Cardiac muscle cell (in vitro differentiated cells and primary cell): ENCODE data around the gene ASAH2. TPM values are rescaled to one million over a fixed set of nuclear protein-coding genes. Genes with fewer than 3 reads are reported as not detected.
"Not testable (repeated sequence)": the region's sequence is repeated elsewhere in the genome, so short reads cannot be mapped to it uniquely, and the experiment has no call there.

ENCODE experiments used
- DNase-seq, 2 donors: peaks; one replicate each; pipeline versions ENCODE4 v3.0.0 to v3.0.0-alpha.2; 2010 to 2017; ENCODE audit warnings: low read depth in 1 of 2, low spot score in 1 of 2
- H3K27ac ChIP-seq: fragments of 200-600 bp; sonication (generic); 2 replicates; pipeline ENCODE4 v1.5.1; 2016
- H3K27me3 ChIP-seq: fragments of 200-600 bp; sonication (generic); 2 replicates; pipeline ENCODE4 v1.6.0; 2016; ENCODE audit warnings: control low read depth
- H3K36me3 ChIP-seq: fragments of 200-600 bp; sonication (generic); 2 replicates; pipeline ENCODE4 v1.5.1; 2016; ENCODE audit warnings: control low read depth
- H3K4me1 ChIP-seq: fragments of 200-600 bp; sonication (generic); 2 replicates; pipeline ENCODE4 v1.8.1; 2017; ENCODE audit warnings: low read depth, mild to moderate bottlenecking, mixed run types
- H3K4me3 ChIP-seq: fragments of 200-600 bp; sonication (generic); 2 replicates; pipeline ENCODE4 v1.5.1; 2016; ENCODE audit warnings: mild to moderate bottlenecking
- H3K9me3 ChIP-seq: fragments of 200-600 bp; sonication (generic); 2 replicates; pipeline ENCODE4 v1.5.1; 2017; ENCODE audit warnings: low read depth, mild to moderate bottlenecking, control low read depth
- polyA plus RNA-seq: library from polyadenylated mRNA; unstranded; fragments of >200 nt; fragmentation: Nextera tagmentation; extraction: Ambion mirVana; gene quantifications from 2 replicates; pipeline ENCODE4 v1.2.1, GENCODE V29; 2016
- total RNA-seq: library from RNA; depleted of rRNA; stranded (reverse); fragments of >200 nt; gene quantifications from 2 replicates; pipeline ENCODE4 v1.2.3, GENCODE V29; 2016
- TF ChIP-seq, protein P1 (sequence below): IDR thresholded peaks from 2 replicates; pipeline ENCODE4 v1.5.1; 2012; ENCODE audit warnings: low read depth, mild to moderate bottlenecking, low read length

Gene ASAH2
- total and polyA plus RNA-seq, 2 experiments from 2014 or later: 0.12 to 0.15 TPM

DNA sequence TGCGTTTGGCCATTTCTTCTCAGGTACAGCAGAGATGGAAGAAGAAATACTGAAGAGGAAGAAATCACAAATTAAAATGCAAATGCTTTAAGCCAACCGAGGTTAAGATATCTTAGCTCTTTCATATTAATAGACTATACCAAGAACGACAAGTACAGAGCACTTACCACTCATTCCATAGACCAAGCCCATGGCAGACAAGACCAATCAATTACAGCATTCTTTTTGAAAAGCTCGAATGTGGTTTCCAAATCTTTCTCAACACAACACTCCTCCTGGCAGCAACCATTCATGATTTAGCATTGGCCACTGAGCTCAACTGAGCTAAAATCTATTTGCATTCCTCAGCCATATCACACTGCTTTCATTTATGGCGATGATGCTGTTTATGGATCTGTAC lies 2.7 kb downstream of the ASAH2 start:
- DNase-seq: no peak
- H3K27me3 ChIP-seq: no peaks in the 10 kb centered on the region
- no peaks in the 10 kb centered on the region for H3K4me1 ChIP-seq
- H3K9me3 ChIP-seq: no peaks in the 10 kb centered on the region
- no peak overlapping the region for H3K27ac ChIP-seq
- no peak overlapping the region for H3K4me3 ChIP-seq
- no peaks in the 10 kb centered on the region for H3K36me3 ChIP-seq
- TF ChIP-seq, protein P1, sequence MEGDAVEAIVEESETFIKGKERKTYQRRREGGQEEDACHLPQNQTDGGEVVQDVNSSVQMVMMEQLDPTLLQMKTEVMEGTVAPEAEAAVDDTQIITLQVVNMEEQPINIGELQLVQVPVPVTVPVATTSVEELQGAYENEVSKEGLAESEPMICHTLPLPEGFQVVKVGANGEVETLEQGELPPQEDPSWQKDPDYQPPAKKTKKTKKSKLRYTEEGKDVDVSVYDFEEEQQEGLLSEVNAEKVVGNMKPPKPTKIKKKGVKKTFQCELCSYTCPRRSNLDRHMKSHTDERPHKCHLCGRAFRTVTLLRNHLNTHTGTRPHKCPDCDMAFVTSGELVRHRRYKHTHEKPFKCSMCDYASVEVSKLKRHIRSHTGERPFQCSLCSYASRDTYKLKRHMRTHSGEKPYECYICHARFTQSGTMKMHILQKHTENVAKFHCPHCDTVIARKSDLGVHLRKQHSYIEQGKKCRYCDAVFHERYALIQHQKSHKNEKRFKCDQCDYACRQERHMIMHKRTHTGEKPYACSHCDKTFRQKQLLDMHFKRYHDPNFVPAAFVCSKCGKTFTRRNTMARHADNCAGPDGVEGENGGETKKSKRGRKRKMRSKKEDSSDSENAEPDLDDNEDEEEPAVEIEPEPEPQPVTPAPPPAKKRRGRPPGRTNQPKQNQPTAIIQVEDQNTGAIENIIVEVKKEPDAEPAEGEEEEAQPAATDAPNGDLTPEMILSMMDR: no peak

DNA sequence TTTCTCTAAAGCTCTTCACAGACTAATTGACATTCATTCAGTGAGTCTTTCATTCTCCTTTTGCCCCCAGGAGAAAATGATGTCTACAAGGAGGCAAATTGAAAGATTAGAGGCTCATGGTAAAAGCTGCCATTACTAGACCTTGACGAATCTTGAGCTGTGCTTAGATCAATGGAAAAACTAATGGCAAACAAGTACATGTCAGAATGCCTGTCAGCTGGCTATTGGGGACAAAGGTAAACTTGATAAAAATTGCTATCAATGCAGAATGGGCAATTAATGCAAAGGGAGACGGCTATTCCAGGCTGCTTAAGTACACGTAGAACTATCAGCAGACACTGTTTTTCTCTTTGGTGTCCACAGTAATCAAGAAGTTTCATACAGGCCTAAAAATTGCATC lies 3.3 kb downstream of the ASAH2 start:
- Histone ChIP-seq H3K36me3 (no peaks in the 10 kb centered on the region), H3K27me3 (peaks cover 1% of the 10 kb centered on the region), H3K27ac (no peak overlapping the region), H3K4me1 (no peaks in the 10 kb centered on the region), H3K9me3 (no peaks in the 10 kb centered on the region), H3K4me3 (no peak overlapping the region)
- TF ChIP-seq, protein P1: no peak
- DNase-seq: no peak

DNA sequence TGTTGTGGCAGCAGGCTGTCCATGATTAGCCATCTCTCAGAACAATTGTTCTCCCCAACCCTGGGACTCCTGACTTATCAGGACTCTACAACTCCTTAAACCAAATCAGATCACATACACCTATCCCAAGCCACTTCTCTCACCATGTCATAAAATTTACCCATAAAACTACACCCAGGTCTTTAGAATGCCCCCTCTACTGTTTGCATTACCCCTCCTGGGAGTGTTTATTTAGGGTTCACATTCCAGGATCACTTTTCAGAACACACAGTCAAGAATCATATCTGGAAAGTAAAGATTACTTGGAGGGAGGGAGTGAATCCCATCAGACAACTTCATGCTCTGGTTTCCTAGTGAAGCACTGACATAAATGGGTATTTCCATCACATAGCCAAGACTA lies 7.1 kb downstream of the ASAH2 start:
- Histone ChIP-seq H3K4me1 (no peaks in the 10 kb centered on the region), H3K9me3 (no peaks in the 10 kb centered on the region), H3K27me3 (peaks cover 6% of the 10 kb centered on the region), H3K36me3 (no peaks in the 10 kb centered on the region), H3K27ac (no peak overlapping the region), H3K4me3 (no peak overlapping the region)
- TF ChIP-seq, protein P1: no peak
- DNase-seq: no peak

DNA sequence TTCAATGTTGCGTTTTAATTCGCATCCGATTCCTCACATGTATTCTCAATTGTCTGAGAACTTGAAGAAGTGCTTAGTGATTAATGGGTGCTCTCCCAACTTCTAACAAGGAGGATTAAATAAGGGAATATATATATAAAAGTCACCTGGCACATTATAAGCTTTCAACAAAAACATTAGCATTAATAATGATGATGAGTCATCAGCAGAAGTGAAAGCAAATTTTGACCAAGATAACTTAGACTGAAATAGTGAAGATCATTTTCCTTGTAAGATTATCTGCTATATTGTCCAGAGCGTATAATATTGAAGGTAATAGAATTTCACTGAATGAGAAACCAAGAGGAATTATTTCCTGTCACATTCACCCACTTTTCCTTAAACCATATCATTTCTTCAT lies 8.5 kb downstream of the ASAH2 start:
- Histone ChIP-seq H3K27me3 (peaks cover 20% of the 10 kb centered on the region), H3K4me1 (no peaks in the 10 kb centered on the region), H3K36me3 (no peaks in the 10 kb centered on the region), H3K4me3 (no peak overlapping the region), H3K9me3 (no peaks in the 10 kb centered on the region), H3K27ac (no peak overlapping the region)
- DNase-seq: no peak
- TF ChIP-seq, protein P1: no peak

DNA sequence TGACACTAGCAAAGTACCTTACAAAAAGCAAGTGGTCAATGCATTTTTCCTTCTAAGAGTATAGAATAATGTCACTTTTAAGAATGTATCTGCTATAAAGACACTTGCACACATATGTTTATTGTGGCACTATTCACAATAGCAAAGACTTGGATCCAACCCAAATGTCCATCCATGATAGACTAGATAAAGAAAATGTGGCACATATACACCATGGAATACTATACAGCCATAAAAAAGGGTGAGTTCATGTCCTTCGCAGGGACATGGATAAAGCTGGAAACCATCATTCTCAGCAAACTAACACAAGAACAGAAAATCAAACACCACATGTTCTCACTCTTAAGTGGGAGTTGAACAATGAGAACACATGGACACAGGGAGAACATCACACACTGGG lies 9.8 kb downstream of the ASAH2 start:
- not testable (repeated sequence) for H3K27ac ChIP-seq, H3K9me3 ChIP-seq, H3K36me3 ChIP-seq, DNase-seq, H3K4me3 ChIP-seq, H3K4me1 ChIP-seq
- peaks cover 29% of the 10 kb centered on the region for H3K27me3 ChIP-seq

DNA sequence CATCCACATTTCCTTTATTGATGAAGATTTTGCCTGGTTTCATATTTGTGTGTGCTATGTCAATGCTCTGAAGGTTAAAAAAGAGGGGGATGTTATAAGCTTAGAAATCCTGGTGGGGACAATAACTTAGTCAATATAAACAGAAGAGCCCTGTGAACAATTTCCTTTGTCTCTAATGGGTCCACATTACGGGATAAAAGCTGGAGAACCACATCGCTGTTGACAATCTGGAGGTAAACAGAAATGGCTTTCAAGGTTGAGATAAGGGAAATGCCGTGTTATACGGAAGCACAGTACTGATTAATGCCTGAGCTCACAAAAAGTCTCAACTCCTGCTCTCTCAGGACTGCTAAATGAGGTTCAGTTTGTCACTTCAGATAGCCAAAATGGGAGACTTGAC lies 16.8 kb downstream of the ASAH2 start:
- no peaks in the 10 kb centered on the region for H3K36me3 ChIP-seq
- no peak overlapping the region for H3K4me3 ChIP-seq
- no peaks in the 10 kb centered on the region for H3K4me1 ChIP-seq
- H3K9me3 ChIP-seq: no peaks in the 10 kb centered on the region
- no peak for DNase-seq
- peaks cover 26% of the 10 kb centered on the region for H3K27me3 ChIP-seq
- no peak overlapping the region for H3K27ac ChIP-seq
- TF ChIP-seq, protein P1: no peak
